SHP77 (cell line): Measurements from ENCODE around the gene ASIC1.

Experiments used
- DNase-seq, 2 experiments: peaks; one replicate each; lab custom pipeline; 2025; lab: John Stamatoyannopoulos, UW

ASIC1 gene

GRCh38 chr12:50110127-50110761 is 52.8 kb downstream of the ASIC1 start:
- no peak for DNase-seq

GRCh38 chr12:50110762-50111351 is 53.5 kb downstream of the ASIC1 start:
- peak; percentile 57 to 77 for DNase-seq

GRCh38 chr12:50111395-50111692 is 53.9 kb downstream of the ASIC1 start:
- DNase-seq, result no peak

GRCh38 chr12:50111693-50112455 is 54.5 kb downstream of the ASIC1 start, which contains the start of gene COX14:
Gene COX14 (plus strand): TSS chr12:50112236. CDS start chr12:50120044, 7,808 bp downstream.
- peak; percentile 99 for DNase-seq

- peak in 1 of 2 experiments; percentile 32 for DNase-seq
These were observed 55.2 kb downstream of the ASIC1 start for GRCh38 chr12:50112456-50113218.

GRCh38 chr12:50117057-50117622 is 59.7 kb downstream of the ASIC1 start:
- no peak for DNase-seq

GRCh38 chr12:50119387-50119786 is 62.0 kb downstream of the ASIC1 start:
- no peak for DNase-seq

- no peak for DNase-seq
These were observed 63.1 kb downstream of the ASIC1 start for GRCh38 chr12:50120521-50120920.

GRCh38 chr12:50120953-50121352 is 63.6 kb downstream of the ASIC1 start:
- no peak for DNase-seq

- DNase-seq, result no peak
These were observed 64.2 kb downstream of the ASIC1 start for GRCh38 chr12:50121641-50122040.

- no peak for DNase-seq
These were observed 65.8 kb downstream of the ASIC1 start for GRCh38 chr12:50123203-50123602.

- DNase-seq, result no peak
These were observed 70.2 kb downstream of the ASIC1 start for GRCh38 chr12:50127546-50127945.

- DNase-seq, result no peak
These were observed 71.9 kb downstream of the ASIC1 start for GRCh38 chr12:50129290-50129689.

- peak in 1 of 2 experiments; percentile 35 for DNase-seq
These were observed 75.2 kb downstream of the ASIC1 start for GRCh38 chr12:50132505-50133135.
